MM.1S (cell line): ENCODE measurements around the gene TMTC1.

Experiments used
- CTCF ChIP-seq: fragments of 300-600 bp; sonication (generic); IDR thresholded peaks from 2 replicates; pipeline ENCODE4 v1.5.1; 2016; ENCODE audit warnings: antibody characterized with exemption, low read length, mixed read lengths
- EZH2 ChIP-seq: fragments of 300-600 bp; sonication (generic); optimal IDR thresholded peaks from 2 replicates; pipeline ENCODE3; 2017; ENCODE audit warnings: low read depth, mild to moderate bottlenecking, antibody characterized with exemption, low read length, mixed read lengths
- EZH2phosphoT487 ChIP-seq: fragments of 300-600 bp; sonication (generic); IDR thresholded peaks from 2 replicates; pipeline ENCODE4 v1.6.1; 2018; ENCODE audit warnings: antibody characterized with exemption, low read length

GRCh38 chr12:29795715-29796114 is 12.0 kb upstream of the TMTC1 start:
- TF ChIP-seq CTCF, result no peak
- no peak for TF ChIP-seq EZH2
- no peak for TF ChIP-seq EZH2phosphoT487
